DND-41 (cell line): ENCODE data around the gene THNSL1.

Source experiments
- CTCF ChIP-seq: IDR thresholded peaks from 2 replicates; pipeline ENCODE4 v1.5.1; 2012; ENCODE audit warnings: borderline replicate concordance, low read length, moderate library complexity, mild to moderate bottlenecking; ENCODE audit not compliant: poor library complexity, severe bottlenecking; ENCODE audit errors: extremely low read depth
- EZH2 ChIP-seq: IDR thresholded peaks from 3 replicates; pipeline ENCODE4 v1.6.1; 2012; ENCODE audit warnings: borderline replicate concordance, low read depth, mild to moderate bottlenecking, moderate library complexity, low read length, inconsistent platforms; ENCODE audit not compliant: severe bottlenecking

GRCh38 chr10:25061711-25062449 lies 45.5 kb downstream of the THNSL1 start:
- TF ChIP-seq EZH2 = no peak
- TF ChIP-seq CTCF = no peak
